ENCODE data around the gene INTS6L.

DNA sequence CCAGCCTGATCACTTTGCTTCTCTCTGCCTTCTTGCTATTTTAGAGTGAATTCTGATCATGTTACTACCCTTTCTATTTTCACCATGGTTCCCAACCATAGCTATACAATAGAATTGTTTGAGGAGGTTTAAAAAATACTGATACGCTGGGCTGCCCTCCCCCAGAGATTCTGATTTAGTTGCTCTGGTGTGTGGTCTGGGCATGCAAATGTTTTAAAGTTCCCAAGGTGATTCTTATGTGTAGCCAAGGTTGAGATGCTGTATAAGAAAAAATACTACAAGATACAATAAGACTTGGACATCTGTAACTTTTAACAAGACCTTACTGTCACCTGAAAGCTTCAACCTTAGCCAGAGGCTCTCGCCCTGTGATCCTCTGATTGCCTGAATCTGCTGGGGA lies 22.2 kb upstream of the INTS6L start:
- TF ChIP-seq EP300 (IDR thresholded peaks at IDR 0.05) (no peak), POLR2A (IDR thresholded peaks at IDR 0.05) (no peak), POLR2AphosphoS5 (IDR thresholded peaks at IDR 0.05) (no peak)
- TF ChIP-seq, protein P1, sequence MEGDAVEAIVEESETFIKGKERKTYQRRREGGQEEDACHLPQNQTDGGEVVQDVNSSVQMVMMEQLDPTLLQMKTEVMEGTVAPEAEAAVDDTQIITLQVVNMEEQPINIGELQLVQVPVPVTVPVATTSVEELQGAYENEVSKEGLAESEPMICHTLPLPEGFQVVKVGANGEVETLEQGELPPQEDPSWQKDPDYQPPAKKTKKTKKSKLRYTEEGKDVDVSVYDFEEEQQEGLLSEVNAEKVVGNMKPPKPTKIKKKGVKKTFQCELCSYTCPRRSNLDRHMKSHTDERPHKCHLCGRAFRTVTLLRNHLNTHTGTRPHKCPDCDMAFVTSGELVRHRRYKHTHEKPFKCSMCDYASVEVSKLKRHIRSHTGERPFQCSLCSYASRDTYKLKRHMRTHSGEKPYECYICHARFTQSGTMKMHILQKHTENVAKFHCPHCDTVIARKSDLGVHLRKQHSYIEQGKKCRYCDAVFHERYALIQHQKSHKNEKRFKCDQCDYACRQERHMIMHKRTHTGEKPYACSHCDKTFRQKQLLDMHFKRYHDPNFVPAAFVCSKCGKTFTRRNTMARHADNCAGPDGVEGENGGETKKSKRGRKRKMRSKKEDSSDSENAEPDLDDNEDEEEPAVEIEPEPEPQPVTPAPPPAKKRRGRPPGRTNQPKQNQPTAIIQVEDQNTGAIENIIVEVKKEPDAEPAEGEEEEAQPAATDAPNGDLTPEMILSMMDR (IDR thresholded peaks at IDR 0.05), result no peak
